ENCODE measurements around the gene RPL36.

RPL36 gene

GRCh38 chr19:5677136-5677535 is 13.0 kb upstream of the RPL36 start:
- no peak for DNase-seq (ENCODE audit: low read depth)
- TF ChIP-seq CTCF (conservative IDR thresholded peaks at IDR 0.05; ENCODE audit: control insufficient read depth, insufficient read depth, low read depth, low read length): no peak
- no peak overlapping the region for H3K4me3 ChIP-seq (ENCODE audit: control insufficient read depth, low read depth, low read length)

GRCh38 chr19:5677580-5677979 is 12.5 kb upstream of the RPL36 start:
- no peak overlapping the region for H3K4me3 ChIP-seq (ENCODE audit: control insufficient read depth, low read depth, low read length)
- DNase-seq (ENCODE audit: low read depth): no peak
- TF ChIP-seq CTCF (conservative IDR thresholded peaks at IDR 0.05; ENCODE audit: control insufficient read depth, insufficient read depth, low read depth, low read length): no peak

- TF ChIP-seq CTCF (conservative IDR thresholded peaks at IDR 0.05; ENCODE audit: control insufficient read depth, insufficient read depth, low read depth, low read length): no peak
- DNase-seq (ENCODE audit: low read depth): no peak
- H3K4me3 ChIP-seq (ENCODE audit: control insufficient read depth, low read depth, low read length): no peak overlapping the region
Measured at GRCh38 chr19:5678071-5678718, 11.9 kb upstream of the RPL36 start.

- peak overlapping the region; percentile 98 for H3K4me3 ChIP-seq (ENCODE audit: control insufficient read depth, low read depth, low read length)
- no peak for TF ChIP-seq CTCF (conservative IDR thresholded peaks at IDR 0.05; ENCODE audit: control insufficient read depth, insufficient read depth, low read depth, low read length)
- DNase-seq (ENCODE audit: low read depth): no peak
Measured at GRCh38 chr19:5679289-5680083, 10.6 kb upstream of the RPL36 start.

GRCh38 chr19:5680084-5680436 is 10.0 kb upstream of the RPL36 start:
- TF ChIP-seq CTCF (conservative IDR thresholded peaks at IDR 0.05; ENCODE audit: control insufficient read depth, insufficient read depth, low read depth, low read length): no peak
- peak; percentile 34 for DNase-seq (ENCODE audit: low read depth)
- peak overlapping the region; percentile 98 for H3K4me3 ChIP-seq (ENCODE audit: control insufficient read depth, low read depth, low read length)

- peak; percentile 98 for DNase-seq (ENCODE audit: low read depth)
- peak within 1 kb of the TSS; percentile 98 for H3K4me3 ChIP-seq (ENCODE audit: control insufficient read depth, low read depth, low read length)
- TF ChIP-seq CTCF (conservative IDR thresholded peaks at IDR 0.05; ENCODE audit: control insufficient read depth, insufficient read depth, low read depth, low read length): no peak
Measured at GRCh38 chr19:5680437-5681368, 9.4 kb upstream of the RPL36 start, which contains the start of the genes HSD11B1L and MICOS13. Gene HSD11B1L, plus strand, starts transcription at chr19:5681027. Its CDS starts 3,806 bp downstream, at chr19:5684833. Gene MICOS13, minus strand, starts transcription at chr19:5680516. Its CDS starts 30 bp downstream, at chr19:5680486.
